Umbilical cord (tissue), 2 donors: ENCODE data around the gene CD48. TPM values are rescaled to one million over a fixed set of nuclear protein-coding genes. Genes with fewer than 3 reads are reported as not detected.
A peak's percentile ranks its signal among the peaks of the same experiment; 100 is the strongest.
"Not testable (repeated sequence)": the region's sequence is repeated elsewhere in the genome, so short reads cannot be mapped to it uniquely, and the experiment has no call there.

ENCODE experiments used
- DNase-seq: peaks from one replicate; pipeline ENCODE4 v3.0.0-alpha.2; 2015; ENCODE audit warnings: low spot score
- total RNA-seq: library from RNA; depleted of rRNA; stranded (reverse); fragments of >200 nt; gene quantifications from one replicate; pipeline ENCODE4 v1.2.3, GENCODE V29; 2014; ENCODE audit warnings: low replicate concordance; ENCODE audit not compliant: insufficient read depth

The CD48 gene
- total RNA-seq, 1 donor from 2014 or later, result 12.5 TPM

- no peak for DNase-seq
These were observed 30.2 kb upstream of the CD48 start for GRCh38 chr1:160741612-160742348.

- DNase-seq, result no peak
These were observed 29.5 kb upstream of the CD48 start for GRCh38 chr1:160741092-160741501.

GRCh38 chr1:160740133-160740688, 28.6 kb upstream of the CD48 start:
- DNase-seq, result no peak

GRCh38 chr1:160739098-160739511, 27.5 kb upstream of the CD48 start, which contains the start of gene SLAMF7:
SLAMF7 (plus strand) TSS chr1:160739247; CDS start chr1:160739302, 55 bp downstream.
- no peak for DNase-seq

GRCh38 chr1:160738271-160738670, 26.6 kb upstream of the CD48 start:
- no peak for DNase-seq

DNA sequence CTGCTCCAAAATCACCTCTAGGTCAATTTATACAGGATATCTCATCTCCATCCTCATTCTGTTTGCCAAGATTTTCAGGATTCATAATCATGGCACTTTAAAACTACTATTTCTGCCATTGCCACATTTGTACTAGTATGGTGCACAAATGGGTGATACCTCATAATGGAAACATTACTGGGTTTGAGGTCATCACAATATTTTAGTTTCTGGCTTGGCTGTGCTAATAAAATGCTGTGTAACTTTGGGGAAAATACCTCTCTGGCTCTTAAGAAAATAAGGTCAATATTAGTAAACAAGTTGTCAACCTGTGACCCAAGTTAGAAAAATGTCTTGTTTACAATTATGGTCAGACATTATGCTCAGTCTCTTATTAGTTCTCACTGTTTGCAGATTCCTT, 22.7 kb upstream of the CD48 start:
- no peak for DNase-seq

DNA sequence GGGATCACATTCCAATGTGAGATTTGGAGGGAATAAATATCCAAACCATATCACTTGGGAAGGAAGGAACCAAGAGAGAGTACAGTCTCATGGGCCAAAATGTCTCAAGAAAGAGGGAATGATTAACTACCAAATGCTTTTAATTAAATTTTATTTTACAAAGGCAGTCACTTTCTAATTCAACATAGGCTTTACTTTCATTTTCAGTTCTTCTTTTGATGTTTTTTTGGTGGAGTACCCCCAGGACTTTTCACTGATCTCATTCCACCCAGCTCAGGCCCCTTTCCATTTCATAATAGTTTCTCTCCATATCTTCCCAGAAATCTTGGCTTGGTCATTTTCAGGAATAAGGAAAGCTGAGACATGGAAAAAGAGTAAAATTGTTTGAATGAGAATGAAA, 22.3 kb upstream of the CD48 start:
- DNase-seq, result no peak

DNA sequence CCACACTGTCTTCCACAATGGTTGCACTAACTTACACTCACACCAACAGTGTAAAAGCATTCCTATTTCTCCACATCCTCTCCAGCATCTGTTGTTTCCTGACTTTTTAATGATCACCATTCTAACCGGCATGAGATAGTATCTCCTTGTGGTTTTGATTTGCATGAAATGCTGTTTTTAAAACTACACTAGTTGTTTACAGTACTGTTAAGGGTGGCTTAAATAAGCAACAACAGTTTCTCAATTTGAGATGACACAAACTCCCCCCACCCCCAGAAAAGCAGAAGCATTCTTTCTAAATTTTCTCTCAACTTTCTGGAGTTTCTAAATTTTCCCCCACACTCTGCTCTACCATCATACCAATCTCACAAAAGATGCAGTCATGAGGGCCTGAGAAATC, 20.4 kb upstream of the CD48 start:
- no peak for DNase-seq

DNA sequence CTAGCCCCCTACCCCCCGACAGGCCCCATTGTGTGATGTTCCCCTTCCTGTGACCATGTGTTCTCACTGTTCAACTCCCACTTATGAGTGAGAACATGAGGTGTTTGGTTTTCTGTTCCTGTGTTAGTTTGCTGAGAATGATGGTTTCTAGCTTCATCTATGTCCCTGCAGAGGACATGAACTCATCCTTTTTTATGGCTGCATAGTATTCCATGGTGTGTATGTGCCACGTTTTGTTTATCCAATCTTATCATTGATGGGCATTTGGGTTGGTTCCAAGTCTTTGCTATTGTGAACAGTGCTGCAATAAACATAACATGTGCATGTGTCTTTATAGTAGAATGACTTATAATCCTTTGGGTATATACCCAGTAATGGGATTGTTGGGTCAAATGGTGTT, 19.9 kb upstream of the CD48 start:
- DNase-seq, result not testable (repeated sequence)

GRCh38 chr1:160727316-160727640, 15.7 kb upstream of the CD48 start:
- DNase-seq, result no peak

GRCh38 chr1:160726498-160727315, 15.1 kb upstream of the CD48 start:
- peak; percentile 76 for DNase-seq

GRCh38 chr1:160726114-160726497, 14.5 kb upstream of the CD48 start:
- no peak for DNase-seq

- no peak for DNase-seq
These were observed 13.0 kb upstream of the CD48 start for GRCh38 chr1:160724465-160725242.

DNA sequence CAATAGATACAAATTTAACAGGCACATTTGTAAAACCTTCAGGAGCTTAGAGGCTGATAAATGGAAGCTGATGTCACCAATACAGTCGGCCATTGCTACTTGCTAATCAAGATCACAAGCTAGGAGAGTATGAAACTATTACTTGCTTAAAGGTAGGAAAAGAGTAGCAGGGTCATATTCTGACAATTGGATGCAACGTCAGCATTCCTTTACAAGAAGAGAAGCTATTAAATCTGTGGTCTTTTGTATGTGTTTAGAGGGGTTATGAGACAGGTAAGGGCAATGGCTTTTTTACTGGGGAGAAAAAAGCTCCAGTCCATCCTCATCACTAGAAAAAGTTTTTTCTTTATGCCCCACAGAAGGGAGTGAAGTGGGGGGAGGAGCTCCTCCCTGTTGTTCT, 11.7 kb upstream of the CD48 start:
- no peak for DNase-seq

GRCh38 chr1:160722726-160723125, 11.1 kb upstream of the CD48 start:
- no peak for DNase-seq

DNA sequence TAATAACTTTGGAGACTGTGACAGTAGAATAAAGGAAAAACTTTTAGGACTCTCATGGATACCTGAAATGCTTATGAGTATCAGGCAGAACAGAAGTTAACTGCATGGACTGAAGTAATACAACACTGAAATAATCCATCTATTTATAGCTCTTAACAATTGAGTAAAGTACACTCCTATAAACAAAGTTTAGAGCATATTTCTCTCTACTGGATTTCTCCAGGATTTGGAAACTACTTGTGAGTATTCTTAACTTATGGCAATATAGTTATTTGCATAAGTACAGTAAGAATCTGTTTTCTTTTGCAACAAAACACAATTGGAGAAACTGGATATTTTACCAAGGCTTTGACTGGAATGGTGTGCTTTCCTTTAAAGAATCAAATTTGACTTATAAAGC, 9.9 kb upstream of the CD48 start:
- DNase-seq, result no peak

- DNase-seq, result no peak
These were observed 8.9 kb upstream of the CD48 start for GRCh38 chr1:160720356-160721085.

GRCh38 chr1:160718210-160718609, 6.6 kb upstream of the CD48 start:
- no peak for DNase-seq

- no peak for DNase-seq
These were observed 5.7 kb upstream of the CD48 start for GRCh38 chr1:160717306-160717705.

GRCh38 chr1:160716013-160716412, 4.4 kb upstream of the CD48 start:
- DNase-seq, result no peak

DNA sequence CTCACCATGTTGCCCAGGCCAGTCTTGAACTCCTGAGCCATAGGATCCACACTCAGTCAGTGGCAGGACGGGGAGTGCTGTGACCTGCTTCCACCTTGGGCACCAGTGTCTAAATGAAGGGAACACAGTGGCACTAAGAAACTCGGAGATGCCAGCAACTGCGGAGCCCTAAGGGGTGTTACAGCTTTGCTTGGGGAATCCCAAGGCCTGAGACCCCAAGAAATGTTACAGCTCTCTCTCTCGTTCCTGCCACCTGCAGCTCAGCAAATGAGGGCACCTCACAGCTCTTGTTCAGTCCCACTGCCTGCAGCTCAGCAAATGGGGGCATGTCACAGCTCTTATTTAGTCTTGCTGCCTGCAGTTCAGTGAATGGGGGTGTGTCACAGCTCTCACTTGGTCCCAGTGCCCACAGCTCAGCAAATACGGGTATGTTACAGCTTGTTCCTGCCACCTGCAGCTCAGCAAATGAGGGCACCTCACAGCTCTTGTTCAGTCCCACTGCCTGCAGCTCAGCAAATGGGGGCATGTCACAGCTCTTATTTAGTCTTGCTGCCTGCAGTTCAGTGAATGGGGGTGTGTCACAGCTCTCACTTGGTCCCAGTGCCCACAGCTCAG, 2.5 kb upstream of the CD48 start:
- not testable (repeated sequence) for DNase-seq
